GM18505 (cell line): ENCODE data around the gene RDH5.

Experiments used
- ATAC-seq: cut with Tn5 transposase; IDR thresholded peaks from one replicate; pipeline ENCODE4 v1.9.1; 2021; ENCODE audit not compliant: unreplicated experiment
- POLR2A ChIP-seq: IDR thresholded peaks from 4 replicates; pipeline ENCODE4 v1.6.1; 2011; ENCODE audit warnings: borderline replicate concordance; ENCODE audit not compliant: insufficient read depth, insufficient read length; ENCODE audit errors: extremely low read depth

RDH5 gene

DNA sequence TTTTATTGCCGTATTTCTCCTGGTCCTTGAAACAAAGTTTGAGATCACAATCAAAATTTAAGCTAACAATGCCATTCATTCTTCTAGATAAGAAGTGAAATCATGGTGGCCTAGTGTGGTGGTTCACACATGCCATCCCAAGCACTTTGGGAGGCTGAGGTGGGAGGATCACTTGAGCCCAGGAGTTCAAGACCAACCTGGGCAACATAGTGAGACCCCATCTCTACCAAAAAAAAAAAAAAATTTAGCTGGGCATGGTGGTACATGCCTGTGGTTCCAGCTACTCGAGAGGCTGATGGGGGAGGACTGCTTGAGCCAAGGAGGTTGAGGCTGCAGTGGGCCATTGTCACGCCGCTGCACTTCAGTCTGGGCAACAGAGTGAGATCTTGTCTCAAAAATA, 47.0 kb downstream of the RDH5 start:
- no peak for ATAC-seq
- TF ChIP-seq POLR2A: no peak

DNA sequence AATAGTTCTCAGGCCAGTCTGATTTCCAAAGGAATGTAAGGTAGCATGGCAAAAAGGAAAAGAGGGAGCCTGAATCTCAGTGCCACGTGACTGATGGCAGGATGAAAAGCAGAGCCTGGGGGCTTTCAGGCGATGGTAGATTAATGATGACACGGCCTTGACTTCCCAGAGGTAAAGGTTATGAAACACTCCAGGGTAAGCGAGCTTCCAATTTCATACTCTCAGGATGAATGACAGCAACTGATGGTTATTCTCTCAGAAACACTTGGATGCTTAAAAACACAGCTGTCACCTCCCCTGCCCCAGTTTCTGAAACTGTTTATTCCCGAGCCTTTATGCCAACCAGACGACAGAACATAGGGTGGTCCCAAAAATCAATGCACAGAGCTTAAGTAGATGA, 51.5 kb downstream of the RDH5 start:
- ATAC-seq: no peak
- no peak for TF ChIP-seq POLR2A
